LNCAP (cell line): ENCODE results near the gene TBX4.

Source experiments
- CTCF ChIP-seq: fragments of 450-650 bp; IDR thresholded peaks from 2 replicates; pipeline ENCODE4 v1.5.1; 2017; ENCODE audit warnings: mild to moderate bottlenecking

TBX4 gene

GRCh38 chr17:61411261-61412142, 40.7 kb upstream of the TBX4 start:
- no peak for TF ChIP-seq CTCF

GRCh38 chr17:61412143-61412859, 39.9 kb upstream of the TBX4 start:
- TF ChIP-seq CTCF = peak; percentile 91

GRCh38 chr17:61412860-61413660, 39.2 kb upstream of the TBX4 start:
- no peak for TF ChIP-seq CTCF

GRCh38 chr17:61413661-61414126, 38.5 kb upstream of the TBX4 start:
- no peak for TF ChIP-seq CTCF

- no peak for TF ChIP-seq CTCF
These were observed 37.9 kb upstream of the TBX4 start for GRCh38 chr17:61414141-61414935.

- no peak for TF ChIP-seq CTCF
These were observed 37.3 kb upstream of the TBX4 start for GRCh38 chr17:61414936-61415251.
